Stimulated activated CD4-positive, alpha-beta T cell treated with anti-CD3 and anti-CD28 coated beads, TNF-alpha, amount 100 ng/mL, for 24 hours (primary cell): ENCODE measurements around the gene RELT.
"Not testable (repeated sequence)": the region's sequence is repeated elsewhere in the genome, so short reads cannot be mapped to it uniquely, and the experiment has no call there.

Experiments
- DNase-seq, 3 experiments: peaks; one replicate each; pipeline ENCODE4 v3.0.0-alpha.2; 2020; ENCODE audit warnings: low read depth in 3 of 3

Gene RELT

GRCh38 chr11:73431396-73431795 is 55.2 kb downstream of the RELT start:
- no peak for DNase-seq

GRCh38 chr11:73436859-73437258 is 60.7 kb downstream of the RELT start:
- not testable (repeated sequence) for DNase-seq

GRCh38 chr11:73439002-73439843 is 63.0 kb downstream of the RELT start:
- DNase-seq, result no peak

- DNase-seq, result no peak
Measured at GRCh38 chr11:73445980-73446379, 69.8 kb downstream of the RELT start.

- DNase-seq, result no peak
Measured at GRCh38 chr11:73446766-73447165, 70.6 kb downstream of the RELT start.
